Measurements from ENCODE around the gene PITPNM1.

DNA sequence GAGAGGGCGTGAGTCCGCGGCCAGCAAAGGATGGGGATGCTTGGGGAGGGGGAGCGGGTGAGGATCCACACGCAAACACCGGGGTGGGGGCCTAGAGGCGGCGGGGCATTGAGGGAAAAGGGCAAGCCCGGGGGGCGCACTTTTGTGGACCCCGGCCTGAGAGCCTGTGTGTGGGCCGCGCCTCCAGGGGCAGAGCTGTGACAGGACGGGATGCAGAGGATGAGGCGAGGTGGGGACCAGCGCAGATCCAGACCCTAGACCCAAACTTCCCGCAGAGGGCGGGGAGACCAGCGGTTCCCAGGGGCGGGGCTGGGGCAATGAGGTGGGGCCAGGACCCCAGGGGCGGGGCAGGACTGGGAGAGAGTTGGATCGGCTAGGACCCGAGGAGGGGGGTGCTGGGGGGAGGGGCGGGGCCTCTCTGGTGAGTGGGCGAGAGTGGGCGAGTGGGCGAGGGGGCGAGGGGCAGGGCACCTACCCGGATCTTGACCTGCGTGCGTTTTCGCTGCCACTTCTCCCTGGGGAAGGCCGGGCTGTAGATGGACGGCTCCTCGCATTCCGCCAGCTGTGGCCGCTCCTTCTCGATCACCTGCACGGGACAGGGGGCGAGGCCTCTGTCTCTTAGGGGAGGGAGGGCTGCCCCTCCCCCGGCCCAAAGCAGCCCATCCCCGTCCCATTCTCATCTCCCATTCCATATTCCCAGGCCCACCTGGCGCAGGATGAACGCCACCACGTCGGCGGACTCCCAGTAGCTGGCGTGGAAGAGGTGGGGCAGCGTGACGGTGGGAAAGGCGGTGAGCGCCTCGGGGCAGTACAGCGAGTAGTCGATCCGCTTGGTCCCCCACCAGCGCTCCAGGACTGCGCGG is 10.6 kb downstream of the PITPNM1 start:
- TF ChIP-seq, protein P1, sequence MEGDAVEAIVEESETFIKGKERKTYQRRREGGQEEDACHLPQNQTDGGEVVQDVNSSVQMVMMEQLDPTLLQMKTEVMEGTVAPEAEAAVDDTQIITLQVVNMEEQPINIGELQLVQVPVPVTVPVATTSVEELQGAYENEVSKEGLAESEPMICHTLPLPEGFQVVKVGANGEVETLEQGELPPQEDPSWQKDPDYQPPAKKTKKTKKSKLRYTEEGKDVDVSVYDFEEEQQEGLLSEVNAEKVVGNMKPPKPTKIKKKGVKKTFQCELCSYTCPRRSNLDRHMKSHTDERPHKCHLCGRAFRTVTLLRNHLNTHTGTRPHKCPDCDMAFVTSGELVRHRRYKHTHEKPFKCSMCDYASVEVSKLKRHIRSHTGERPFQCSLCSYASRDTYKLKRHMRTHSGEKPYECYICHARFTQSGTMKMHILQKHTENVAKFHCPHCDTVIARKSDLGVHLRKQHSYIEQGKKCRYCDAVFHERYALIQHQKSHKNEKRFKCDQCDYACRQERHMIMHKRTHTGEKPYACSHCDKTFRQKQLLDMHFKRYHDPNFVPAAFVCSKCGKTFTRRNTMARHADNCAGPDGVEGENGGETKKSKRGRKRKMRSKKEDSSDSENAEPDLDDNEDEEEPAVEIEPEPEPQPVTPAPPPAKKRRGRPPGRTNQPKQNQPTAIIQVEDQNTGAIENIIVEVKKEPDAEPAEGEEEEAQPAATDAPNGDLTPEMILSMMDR (IDR thresholded peaks at IDR 0.05) = no peak
- no peak for TF ChIP-seq POLR2A (IDR thresholded peaks at IDR 0.05)
